GM12878 (cell line): ENCODE measurements around the gene RAB29. TPM values are rescaled to one million over a fixed set of nuclear protein-coding genes. Genes with fewer than 3 reads are reported as not detected.

Experiments used
- BMI1 ChIP-seq: fragments of 450-650 bp; IDR thresholded peaks from 2 replicates; pipeline ENCODE4 v1.6.1; 2016; ENCODE audit warnings: mild to moderate bottlenecking, moderate library complexity, borderline replicate concordance
- CEBPB ChIP-seq, 2 experiments: fragments of 150-350 bp in 1 of 2; IDR thresholded peaks; 2 replicates each; pipeline ENCODE4 v1.6.1; 2012 to 2014; ENCODE audit warnings: low read depth in 2 of 2, low read length in 2 of 2, borderline replicate concordance in 1 of 2, inconsistent platforms in 1 of 2
- CREM ChIP-seq: IDR thresholded peaks from 2 replicates; pipeline ENCODE4 v1.6.1; 2014; ENCODE audit warnings: antibody characterized with exemption, low read depth
- EGR1 ChIP-seq, 2 experiments: IDR thresholded peaks; 1 replicate in 1 of 2; 2 replicates in 1 of 2; pipeline ENCODE4 v1.6.1; 2011 to 2012; ENCODE audit warnings: low read depth in 2 of 2, low read length in 2 of 2, borderline replicate concordance in 1 of 2, mild to moderate bottlenecking in 1 of 2, moderate library complexity in 1 of 2
- FOS ChIP-seq: IDR thresholded peaks from 3 replicates; pipeline ENCODE4 v1.6.1; 2011; ENCODE audit warnings: borderline replicate concordance; ENCODE audit not compliant: insufficient read length; ENCODE audit errors: extremely low read depth
- HDAC6 ChIP-seq: fragments of 200-600 bp; sonication (generic); IDR thresholded peaks from one replicate; pipeline ENCODE4 v1.8.0; 2017; ENCODE audit warnings: antibody characterized with exemption; ENCODE audit not compliant: unreplicated experiment
- MEF2A ChIP-seq: IDR thresholded peaks from 2 replicates; pipeline ENCODE4 v1.6.1; 2011; ENCODE audit warnings: low read depth, mild to moderate bottlenecking, low read length, moderate library complexity; ENCODE audit not compliant: insufficient read depth
- MXI1 ChIP-seq: fragments of 150-350 bp; IDR thresholded peaks from 2 replicates; pipeline ENCODE4 v1.6.1; 2011; ENCODE audit warnings: low read depth, mild to moderate bottlenecking, inconsistent platforms, low read length, improper control_type of control experiment
- NBN ChIP-seq: fragments of 450-650 bp; IDR thresholded peaks from 2 replicates; pipeline ENCODE4 v1.6.1; 2016
- NFXL1 ChIP-seq: fragments of 450-650 bp; IDR thresholded peaks from 2 replicates; pipeline ENCODE4 v1.6.1; 2017; ENCODE audit warnings: antibody characterized with exemption, mild to moderate bottlenecking, borderline replicate concordance
- POU2F2 ChIP-seq: IDR thresholded peaks from 3 replicates; pipeline ENCODE4 v1.6.1; 2011; ENCODE audit warnings: low read depth, mild to moderate bottlenecking, low read length, borderline replicate concordance
- RUNX3 ChIP-seq: IDR thresholded peaks from 2 replicates; pipeline ENCODE4 v1.6.1; 2012; ENCODE audit warnings: low read length, inconsistent platforms
- SMAD1 ChIP-seq: fragments of 450-650 bp; IDR thresholded peaks from 2 replicates; pipeline ENCODE4 v1.6.1; 2018; ENCODE audit warnings: mild to moderate bottlenecking, low read depth; ENCODE audit not compliant: partially characterized antibody
- SMC3 ChIP-seq: IDR thresholded peaks from 2 replicates; pipeline ENCODE4 v1.6.1; 2011; ENCODE audit warnings: low read length, improper control_type of control experiment, borderline replicate concordance
- SPI1 ChIP-seq: IDR thresholded peaks from 2 replicates; pipeline ENCODE4 v1.6.1; 2011; ENCODE audit warnings: low read depth, mild to moderate bottlenecking, low read length, moderate library complexity, borderline replicate concordance; ENCODE audit not compliant: insufficient read depth
- ZSCAN29 ChIP-seq: fragments of 450-650 bp; IDR thresholded peaks from 2 replicates; pipeline ENCODE4 v1.6.1; 2017; ENCODE audit warnings: mild to moderate bottlenecking, moderate library complexity
- ZZZ3 ChIP-seq: IDR thresholded peaks from 2 replicates; pipeline ENCODE4 v1.6.1; 2011; ENCODE audit warnings: low read depth; ENCODE audit not compliant: control insufficient read depth, insufficient read length
- polyA plus RNA-seq, 11 experiments: library from polyadenylated mRNA; depleted of rRNA in 4 of 11; unstranded in 6 of 11; stranded (reverse) in 5 of 11; fragments of >200 nt; fragmentation: Nextera tagmentation in 4 of 11; fragmentation: Illumina TruSeq in 1 of 11; extraction: Ambion mirVana in 4 of 11; extraction: Trizol in 1 of 11; gene quantifications; 1 replicate in 1 of 11; 2 replicates in 10 of 11; pipeline versions ENCODE4 v1.2.1 to v1.2.3, GENCODE V29; 2011 to 2016; ENCODE audit warnings: inconsistent platforms in 2 of 11, missing spikeins in 2 of 11, low read depth in 1 of 11
- total RNA-seq, 4 experiments: library from RNA; depleted of rRNA in 3 of 4; stranded (reverse); fragments of >200 nt in 3 of 4; fragmentation: Illumina TruSeq in 1 of 4; extraction: Trizol in 1 of 4; gene quantifications; 2 replicates each; pipeline versions ENCODE4 v1.2.1 to v1.2.3, GENCODE V29; 2013 to 2021
- TF ChIP-seq, protein P1 (sequence below): IDR thresholded peaks from 2 replicates; pipeline ENCODE4 v1.6.1; 2012; ENCODE audit warnings: low read depth, low read length, improper control_type of control experiment
- TF ChIP-seq, protein P2 (sequence below): IDR thresholded peaks from 2 replicates; pipeline ENCODE4 v1.6.1; 2011; ENCODE audit warnings: mild to moderate bottlenecking, low read depth, low read length, moderate library complexity; ENCODE audit not compliant: insufficient replicate concordance
- TF ChIP-seq, protein P3 (sequence below): IDR thresholded peaks from 2 replicates; pipeline ENCODE4 v1.6.1; 2011; ENCODE audit warnings: low read depth, mild to moderate bottlenecking, low read length, moderate library complexity, borderline replicate concordance; ENCODE audit errors: extremely low read depth
- TF ChIP-seq, protein P4 (sequence below): fragments of 450-650 bp; IDR thresholded peaks from 2 replicates; pipeline ENCODE4 v1.6.1; 2018; ENCODE audit warnings: mild to moderate bottlenecking, low read depth, moderate library complexity; ENCODE audit not compliant: partially characterized antibody

The RAB29 gene
- total and polyA plus RNA-seq, 10 of the 15 experiments (the other 5 are each of a cell fraction or from before 2014, with no cell fraction given): 11.7 to 74.5 (median 15.0) TPM

DNA sequence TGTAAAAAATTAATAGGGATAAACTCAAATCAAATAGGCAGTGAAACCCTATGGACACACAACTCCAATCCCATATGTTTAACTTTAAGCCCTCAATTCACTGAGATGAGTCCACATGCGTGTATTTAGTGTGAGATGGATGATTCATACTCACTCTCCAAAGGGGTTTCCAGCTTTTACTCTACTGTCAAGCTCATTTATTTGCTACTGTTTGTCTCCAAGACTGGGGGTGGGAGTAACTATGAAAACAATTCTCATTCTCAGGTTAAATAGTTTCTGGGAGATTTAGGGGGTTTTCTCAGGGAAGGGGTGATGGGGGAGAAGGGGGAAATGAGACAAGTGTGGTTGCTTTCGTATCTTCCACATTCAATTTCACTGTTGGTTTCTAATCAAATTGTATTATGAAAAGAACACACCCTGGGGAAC, 2.7 kb downstream of the RAB29 start (continued):
- no peak for TF ChIP-seq POU2F2
- TF ChIP-seq SPI1: peak; percentile 84
- no peak for TF ChIP-seq HDAC6
- TF ChIP-seq RUNX3: peak; percentile 89
- TF ChIP-seq NBN: peak; percentile 73
- 0 out of 4 replicates have a peak, but pooled peaks of 1 of the 2 experiments have one; percentile 54 for TF ChIP-seq CEBPB (IDR thresholded peaks at IDR 0.05; ENCODE audit: borderline replicate concordance in 1 of 2, low read depth in 2 of 2, low read length in 2 of 2)
- TF ChIP-seq SMAD1: no peak
- no peak for TF ChIP-seq ZZZ3
- no peak for TF ChIP-seq MEF2A
- TF ChIP-seq NFXL1: no peak
- TF ChIP-seq MXI1: 0 out of 2 replicates have a peak, but pooled peaks have one; percentile 20
- TF ChIP-seq, protein P1, sequence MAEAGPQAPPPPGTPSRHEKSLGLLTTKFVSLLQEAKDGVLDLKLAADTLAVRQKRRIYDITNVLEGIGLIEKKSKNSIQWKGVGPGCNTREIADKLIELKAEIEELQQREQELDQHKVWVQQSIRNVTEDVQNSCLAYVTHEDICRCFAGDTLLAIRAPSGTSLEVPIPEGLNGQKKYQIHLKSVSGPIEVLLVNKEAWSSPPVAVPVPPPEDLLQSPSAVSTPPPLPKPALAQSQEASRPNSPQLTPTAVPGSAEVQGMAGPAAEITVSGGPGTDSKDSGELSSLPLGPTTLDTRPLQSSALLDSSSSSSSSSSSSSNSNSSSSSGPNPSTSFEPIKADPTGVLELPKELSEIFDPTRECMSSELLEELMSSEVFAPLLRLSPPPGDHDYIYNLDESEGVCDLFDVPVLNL: no peak
- TF ChIP-seq, protein P2, sequence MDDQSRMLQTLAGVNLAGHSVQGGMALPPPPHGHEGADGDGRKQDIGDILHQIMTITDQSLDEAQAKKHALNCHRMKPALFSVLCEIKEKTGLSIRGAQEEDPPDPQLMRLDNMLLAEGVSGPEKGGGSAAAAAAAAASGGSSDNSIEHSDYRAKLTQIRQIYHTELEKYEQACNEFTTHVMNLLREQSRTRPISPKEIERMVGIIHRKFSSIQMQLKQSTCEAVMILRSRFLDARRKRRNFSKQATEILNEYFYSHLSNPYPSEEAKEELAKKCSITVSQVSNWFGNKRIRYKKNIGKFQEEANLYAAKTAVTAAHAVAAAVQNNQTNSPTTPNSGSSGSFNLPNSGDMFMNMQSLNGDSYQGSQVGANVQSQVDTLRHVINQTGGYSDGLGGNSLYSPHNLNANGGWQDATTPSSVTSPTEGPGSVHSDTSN: no peak
- TF ChIP-seq FOS: no peak
- TF ChIP-seq, protein P3, sequence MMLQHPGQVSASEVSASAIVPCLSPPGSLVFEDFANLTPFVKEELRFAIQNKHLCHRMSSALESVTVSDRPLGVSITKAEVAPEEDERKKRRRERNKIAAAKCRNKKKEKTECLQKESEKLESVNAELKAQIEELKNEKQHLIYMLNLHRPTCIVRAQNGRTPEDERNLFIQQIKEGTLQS: no peak
- TF ChIP-seq, protein P4, sequence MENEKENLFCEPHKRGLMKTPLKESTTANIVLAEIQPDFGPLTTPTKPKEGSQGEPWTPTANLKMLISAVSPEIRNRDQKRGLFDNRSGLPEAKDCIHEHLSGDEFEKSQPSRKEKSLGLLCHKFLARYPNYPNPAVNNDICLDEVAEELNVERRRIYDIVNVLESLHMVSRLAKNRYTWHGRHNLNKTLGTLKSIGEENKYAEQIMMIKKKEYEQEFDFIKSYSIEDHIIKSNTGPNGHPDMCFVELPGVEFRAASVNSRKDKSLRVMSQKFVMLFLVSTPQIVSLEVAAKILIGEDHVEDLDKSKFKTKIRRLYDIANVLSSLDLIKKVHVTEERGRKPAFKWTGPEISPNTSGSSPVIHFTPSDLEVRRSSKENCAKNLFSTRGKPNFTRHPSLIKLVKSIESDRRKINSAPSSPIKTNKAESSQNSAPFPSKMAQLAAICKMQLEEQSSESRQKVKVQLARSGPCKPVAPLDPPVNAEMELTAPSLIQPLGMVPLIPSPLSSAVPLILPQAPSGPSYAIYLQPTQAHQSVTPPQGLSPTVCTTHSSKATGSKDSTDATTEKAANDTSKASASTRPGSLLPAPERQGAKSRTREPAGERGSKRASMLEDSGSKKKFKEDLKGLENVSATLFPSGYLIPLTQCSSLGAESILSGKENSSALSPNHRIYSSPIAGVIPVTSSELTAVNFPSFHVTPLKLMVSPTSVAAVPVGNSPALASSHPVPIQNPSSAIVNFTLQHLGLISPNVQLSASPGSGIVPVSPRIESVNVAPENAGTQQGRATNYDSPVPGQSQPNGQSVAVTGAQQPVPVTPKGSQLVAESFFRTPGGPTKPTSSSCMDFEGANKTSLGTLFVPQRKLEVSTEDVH: no peak
- TF ChIP-seq BMI1: peak; percentile 61; the same call in 1 of the 2 replicates
- TF ChIP-seq SMC3: no peak
- TF ChIP-seq ZSCAN29: no peak
- peak; percentile 49; the same call in 1 of the 2 replicates for TF ChIP-seq CREM
- TF ChIP-seq EGR1 (IDR thresholded peaks at IDR 0.05; ENCODE audit: borderline replicate concordance in 1 of 2, low read depth in 2 of 2, low read length in 2 of 2): no peak
